H1 (cell line): ENCODE results near the gene TACR2. TPM values are rescaled to one million over a fixed set of nuclear protein-coding genes. Genes with fewer than 3 reads are reported as not detected.

ENCODE experiments used
- CTCF ChIP-seq, 3 experiments: IDR thresholded peaks; 1 replicate in 2 of 3; 2 replicates in 1 of 3; pipeline versions ENCODE4 v1.5.1 to v1.6.1; 2011; ENCODE audit warnings: low read length in 3 of 3, mild to moderate bottlenecking in 3 of 3, inconsistent platforms in 2 of 3, low read depth in 1 of 3, moderate library complexity in 1 of 3; ENCODE audit not compliant: insufficient read depth in 1 of 3; ENCODE audit errors: control extremely low read depth in 1 of 3
- NANOG ChIP-seq: IDR thresholded peaks from 2 replicates; pipeline ENCODE4 v1.6.1; 2011; ENCODE audit warnings: low read length, low read depth, mild to moderate bottlenecking, inconsistent platforms; ENCODE audit not compliant: insufficient read depth, poor library complexity, severe bottlenecking
- POU5F1 ChIP-seq: IDR thresholded peaks from 2 replicates; pipeline ENCODE4 v1.6.1; 2011; ENCODE audit warnings: low read depth, mild to moderate bottlenecking, low read length, moderate library complexity
- SIX5 ChIP-seq: IDR thresholded peaks from 2 replicates; pipeline ENCODE4 v1.6.1; 2011; ENCODE audit warnings: mild to moderate bottlenecking, low read depth, low read length
- polyA plus RNA-seq, 7 experiments: library from polyadenylated mRNA; depleted of rRNA in 3 of 7; stranded (reverse) in 5 of 7; unstranded in 2 of 7; fragments of >200 nt in 5 of 7; fragments of 200-250 nt in 2 of 7; gene quantifications; 1 replicate in 5 of 7; 2 replicates in 1 of 7; 4 replicates in 1 of 7; pipeline versions ENCODE4 v1.2.1 to v1.2.3, GENCODE V29; 2011 to 2013; ENCODE audit warnings: missing spikeins in 2 of 7, mixed read lengths in 2 of 7
- total RNA-seq: library from RNA; stranded (reverse); fragmentation: NEBNext Ultra II Directional; extraction: Animal tissue kit (Norgen Biotek cat#: 25700); gene quantifications from 2 replicates; pipeline ENCODE4 v1.2.1, GENCODE V29; 2021

Gene TACR2
- total and polyA plus RNA-seq, 2 of the 8 experiments (the other 6 are each of a cell fraction or from before 2014, with no cell fraction given): 0.06 TPM; not detected in 1

GRCh38 chr10:69392481-69393000 lies 24.2 kb downstream of the TACR2 start (continued):
- TF ChIP-seq SIX5 (no peak), POU5F1 (no peak), CTCF (IDR thresholded peaks at IDR 0.05; ENCODE audit: control extremely low read depth in 1 of 3, insufficient read depth in 1 of 3, low read depth in 1 of 3, low read length in 3 of 3) (peak; percentile 89 to 99 (median 99)), NANOG (no peak)
